Testis (tissue), 2 donors: ENCODE results near the gene PIF1.

Experiments used
- POLR2A ChIP-seq: fragments of 450-650 bp; IDR thresholded peaks from one replicate; pipeline ENCODE4 v1.6.1; 2017; ENCODE audit warnings: antibody characterized with exemption, mild to moderate bottlenecking, moderate library complexity
- TF ChIP-seq, protein P1 (sequence below), 3 experiments: fragments of 450-650 bp in 2 of 3; fragments of 200-600 bp in 1 of 3; sonication (generic) in 1 of 3; IDR thresholded peaks; one replicate each; pipeline ENCODE4 v1.5.1; 2016 to 2019; ENCODE audit warnings: antibody characterized with exemption in 3 of 3, mild to moderate bottlenecking in 2 of 3, moderate library complexity in 1 of 3

DNA sequence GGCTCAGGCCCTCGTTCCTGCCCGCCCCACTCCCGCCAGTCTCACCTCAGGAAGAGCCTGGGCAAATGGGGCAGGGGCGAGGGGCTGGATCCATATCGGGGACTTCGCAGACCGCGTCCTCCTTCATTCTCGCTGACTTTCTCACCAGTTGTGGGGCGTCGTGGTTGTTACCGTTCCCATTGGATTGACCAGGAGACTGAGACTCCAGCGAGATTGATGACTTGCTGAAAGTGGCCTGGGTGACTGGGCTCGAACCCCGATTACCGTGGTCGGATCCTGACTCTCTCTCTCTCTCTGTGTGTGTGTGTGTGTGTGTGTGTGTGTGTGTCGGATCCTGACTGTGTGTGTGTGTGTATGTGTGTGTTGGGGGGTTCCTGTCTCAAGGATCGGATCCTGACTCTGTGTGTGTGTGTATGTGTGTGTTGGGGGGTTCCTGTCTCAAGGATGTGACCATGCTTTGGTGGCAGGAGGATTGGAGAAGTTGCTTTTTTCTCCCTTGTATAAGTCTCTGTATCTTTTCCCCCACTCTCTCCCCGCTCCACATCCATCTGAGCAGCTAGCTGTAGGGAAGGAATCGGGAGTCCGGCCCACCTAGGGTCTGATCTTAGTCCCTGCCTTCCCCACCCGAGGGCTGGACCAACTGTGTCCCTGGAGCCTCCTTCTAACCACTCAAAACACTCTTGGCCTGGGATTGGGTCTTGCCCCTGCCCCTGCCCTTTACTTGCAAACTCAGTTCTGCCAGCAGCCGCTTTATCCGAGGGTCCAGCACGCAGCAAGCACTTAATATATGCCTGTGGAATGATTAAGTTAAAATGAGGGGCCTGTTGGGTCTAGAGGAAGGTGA lies 16.9 kb upstream of the PIF1 start:
- TF ChIP-seq, protein P1, sequence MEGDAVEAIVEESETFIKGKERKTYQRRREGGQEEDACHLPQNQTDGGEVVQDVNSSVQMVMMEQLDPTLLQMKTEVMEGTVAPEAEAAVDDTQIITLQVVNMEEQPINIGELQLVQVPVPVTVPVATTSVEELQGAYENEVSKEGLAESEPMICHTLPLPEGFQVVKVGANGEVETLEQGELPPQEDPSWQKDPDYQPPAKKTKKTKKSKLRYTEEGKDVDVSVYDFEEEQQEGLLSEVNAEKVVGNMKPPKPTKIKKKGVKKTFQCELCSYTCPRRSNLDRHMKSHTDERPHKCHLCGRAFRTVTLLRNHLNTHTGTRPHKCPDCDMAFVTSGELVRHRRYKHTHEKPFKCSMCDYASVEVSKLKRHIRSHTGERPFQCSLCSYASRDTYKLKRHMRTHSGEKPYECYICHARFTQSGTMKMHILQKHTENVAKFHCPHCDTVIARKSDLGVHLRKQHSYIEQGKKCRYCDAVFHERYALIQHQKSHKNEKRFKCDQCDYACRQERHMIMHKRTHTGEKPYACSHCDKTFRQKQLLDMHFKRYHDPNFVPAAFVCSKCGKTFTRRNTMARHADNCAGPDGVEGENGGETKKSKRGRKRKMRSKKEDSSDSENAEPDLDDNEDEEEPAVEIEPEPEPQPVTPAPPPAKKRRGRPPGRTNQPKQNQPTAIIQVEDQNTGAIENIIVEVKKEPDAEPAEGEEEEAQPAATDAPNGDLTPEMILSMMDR (IDR thresholded peaks at IDR 0.05), result no peak
- no peak for TF ChIP-seq POLR2A
